Measurements from ENCODE around the gene CDH8.

DNA sequence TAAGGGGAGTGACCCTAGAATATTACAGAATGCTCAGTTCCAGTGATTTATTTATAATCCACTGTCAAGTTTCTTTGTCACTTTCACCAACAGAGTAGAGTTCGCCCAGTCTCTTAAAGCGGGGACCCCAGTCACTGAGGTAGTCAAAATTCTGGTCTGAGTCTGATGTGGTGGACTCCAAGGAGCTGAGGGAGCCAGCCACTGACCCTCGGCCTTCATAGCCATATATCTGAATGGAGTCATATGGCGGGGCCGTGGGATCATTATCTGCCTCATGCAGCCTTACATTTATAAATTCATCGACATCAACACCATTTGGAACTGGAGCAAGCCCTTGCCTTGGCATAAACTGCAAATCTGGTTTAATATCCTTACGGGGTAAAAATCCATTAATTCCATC is 382.7 kb downstream of the CDH8 start:
- TF ChIP-seq GTF2I (CRISPR knock-in tag; conservative IDR thresholded peaks at IDR 0.05): no peak
- TF ChIP-seq ETV6 (CRISPR knock-in tag; IDR thresholded peaks at IDR 0.05): no peak
- TF ChIP-seq MAX (CRISPR knock-in tag; IDR thresholded peaks at IDR 0.05): no peak
- no peak for TF ChIP-seq CTCF (IDR thresholded peaks at IDR 0.05)
- no peak for TF ChIP-seq USF1 (CRISPR knock-in tag; IDR thresholded peaks at IDR 0.05)
- TF ChIP-seq GABPB1 (CRISPR knock-in tag; IDR thresholded peaks at IDR 0.05): no peak
- no peak for TF ChIP-seq TEAD4 (CRISPR knock-in tag; IDR thresholded peaks at IDR 0.05)
- TF ChIP-seq ESRRA (CRISPR knock-in tag; IDR thresholded peaks at IDR 0.05; ENCODE audit: borderline replicate concordance): no peak
